ENCODE data around the gene SYPL1. TPM values are rescaled to one million over a fixed set of nuclear protein-coding genes. Genes with fewer than 3 reads are reported as not detected.

SYPL1 gene
- total RNA-seq, 1 donor from 2014 or later: 59.7 TPM

- no peak overlapping the region for H2AFZ ChIP-seq (ENCODE audit: low read depth, low read length)
- no peaks in the 10 kb centered on the region for H3K27me3 ChIP-seq (ENCODE audit: insufficient read depth, low read length)
- H3K4me3 Mint-ChIP-seq (ENCODE audit: unreplicated experiment): no peak overlapping the region
- H3K79me2 ChIP-seq (ENCODE audit: insufficient read depth, low read length): no peaks in the 10 kb centered on the region
- TF ChIP-seq CTCF (IDR thresholded peaks at IDR 0.05; ENCODE audit: insufficient read depth, low read depth, low read length) (no peak), EZH2 (IDR thresholded peaks at IDR 0.05; ENCODE audit: insufficient read depth, low read length) (no peak)
- H4K20me1 ChIP-seq (ENCODE audit: insufficient read depth, low read length): no peaks in the 10 kb centered on the region
- H3K36me3 ChIP-seq (ENCODE audit: insufficient read depth, low read length): no peaks in the 10 kb centered on the region
- FAIRE-seq (no peak), DNase-seq (ENCODE audit: low read depth) (no peak)
- H3K9ac ChIP-seq (ENCODE audit: low read length): no peak overlapping the region
- H3K9me3 ChIP-seq (ENCODE audit: insufficient read depth, low read depth, low read length): peaks cover 2% of the 10 kb centered on the region
- peaks cover 8% of the 10 kb centered on the region for H3K4me1 Mint-ChIP-seq (ENCODE audit: low read depth, unreplicated experiment)
- peaks cover 18% of the 10 kb centered on the region for H3K4me1 ChIP-seq (ENCODE audit: insufficient read depth, low read length)
- H3K4me3 ChIP-seq (ENCODE audit: insufficient read depth, low read depth, low read length): no peak overlapping the region
- no peaks in the 10 kb centered on the region for H3K36me3 Mint-ChIP-seq (ENCODE audit: low read depth, unreplicated experiment)
- no peak overlapping the region for H3K27ac Mint-ChIP-seq (ENCODE audit: unreplicated experiment)
- H3K4me2 ChIP-seq (ENCODE audit: low read length): no peak overlapping the region
- peaks cover 3% of the 10 kb centered on the region for H3K27me3 Mint-ChIP-seq (ENCODE audit: low read depth, unreplicated experiment)
- H3K27ac ChIP-seq (ENCODE audit: low read depth, low read length): no peak overlapping the region
- peaks cover 4% of the 10 kb centered on the region for H3K9me3 Mint-ChIP-seq (ENCODE audit: unreplicated experiment)
Measured at GRCh38 chr7:106064316-106064715, 47.8 kb downstream of the SYPL1 start.

- Histone ChIP-seq H3K9me3 (ENCODE audit: insufficient read depth, low read depth, low read length) (peaks cover 2% of the 10 kb centered on the region), H3K36me3 (ENCODE audit: insufficient read depth, low read length) (no peaks in the 10 kb centered on the region), H2AFZ (ENCODE audit: low read depth, low read length) (no peak overlapping the region), H3K79me2 (ENCODE audit: insufficient read depth, low read length) (no peaks in the 10 kb centered on the region), H4K20me1 (ENCODE audit: insufficient read depth, low read length) (no peaks in the 10 kb centered on the region), H3K27ac (ENCODE audit: low read depth, low read length) (no peak overlapping the region), H3K4me3 (ENCODE audit: insufficient read depth, low read depth, low read length) (no peak overlapping the region), H3K27me3 (ENCODE audit: insufficient read depth, low read length) (no peaks in the 10 kb centered on the region), H3K4me2 (ENCODE audit: low read length) (no peak overlapping the region), H3K9ac (ENCODE audit: low read length) (no peak overlapping the region), H3K4me1 (ENCODE audit: insufficient read depth, low read length) (peaks cover 18% of the 10 kb centered on the region)
- Mint-ChIP-seq H3K9me3 (ENCODE audit: unreplicated experiment) (peaks cover 4% of the 10 kb centered on the region), H3K4me3 (ENCODE audit: unreplicated experiment) (no peak overlapping the region), H3K36me3 (ENCODE audit: low read depth, unreplicated experiment) (no peaks in the 10 kb centered on the region), H3K4me1 (ENCODE audit: low read depth, unreplicated experiment) (peaks cover 8% of the 10 kb centered on the region), H3K27me3 (ENCODE audit: low read depth, unreplicated experiment) (peaks cover 2% of the 10 kb centered on the region), H3K27ac (ENCODE audit: unreplicated experiment) (no peak overlapping the region)
- DNase-seq (ENCODE audit: low read depth) (no peak), FAIRE-seq (no peak)
- TF ChIP-seq EZH2 (IDR thresholded peaks at IDR 0.05; ENCODE audit: insufficient read depth, low read length) (no peak), CTCF (IDR thresholded peaks at IDR 0.05; ENCODE audit: insufficient read depth, low read depth, low read length) (no peak)
Measured at GRCh38 chr7:106063692-106064091, 48.4 kb downstream of the SYPL1 start.

GRCh38 chr7:106063024-106063423 lies 49.1 kb downstream of the SYPL1 start:
- peaks cover 8% of the 10 kb centered on the region for H3K4me1 Mint-ChIP-seq (ENCODE audit: low read depth, unreplicated experiment)
- no peak overlapping the region for H3K27ac Mint-ChIP-seq (ENCODE audit: unreplicated experiment)

More at GRCh38 chr7:106063024-106063423, 49.1 kb downstream of the SYPL1 start:
- Mint-ChIP-seq H3K36me3 (ENCODE audit: low read depth, unreplicated experiment) (no peaks in the 10 kb centered on the region), H3K27me3 (ENCODE audit: low read depth, unreplicated experiment) (no peaks in the 10 kb centered on the region), H3K4me3 (ENCODE audit: unreplicated experiment) (no peak overlapping the region), H3K9me3 (ENCODE audit: unreplicated experiment) (peaks cover 4% of the 10 kb centered on the region)
- no peak overlapping the region for H2AFZ ChIP-seq (ENCODE audit: low read depth, low read length)
- FAIRE-seq (no peak), DNase-seq (ENCODE audit: low read depth) (no peak)
- no peak overlapping the region for H3K27ac ChIP-seq (ENCODE audit: low read depth, low read length)
- no peaks in the 10 kb centered on the region for H3K27me3 ChIP-seq (ENCODE audit: insufficient read depth, low read length)
- no peaks in the 10 kb centered on the region for H3K79me2 ChIP-seq (ENCODE audit: insufficient read depth, low read length)
- H3K4me1 ChIP-seq (ENCODE audit: insufficient read depth, low read length): peaks cover 18% of the 10 kb centered on the region
- no peak overlapping the region for H3K4me2 ChIP-seq (ENCODE audit: low read length)
- no peak overlapping the region for H3K9ac ChIP-seq (ENCODE audit: low read length)
- H3K36me3 ChIP-seq (ENCODE audit: insufficient read depth, low read length): no peaks in the 10 kb centered on the region
- no peak overlapping the region for H3K4me3 ChIP-seq (ENCODE audit: insufficient read depth, low read depth, low read length)
- no peaks in the 10 kb centered on the region for H4K20me1 ChIP-seq (ENCODE audit: insufficient read depth, low read length)
- TF ChIP-seq CTCF (IDR thresholded peaks at IDR 0.05; ENCODE audit: insufficient read depth, low read depth, low read length) (no peak), EZH2 (IDR thresholded peaks at IDR 0.05; ENCODE audit: insufficient read depth, low read length) (no peak)
- peaks cover 2% of the 10 kb centered on the region for H3K9me3 ChIP-seq (ENCODE audit: insufficient read depth, low read depth, low read length)

Measured in astrocyte (in vitro differentiated cells and primary cell).